ENCODE results near the gene EPB41L1. TPM values are rescaled to one million over a fixed set of nuclear protein-coding genes. Genes with fewer than 3 reads are reported as not detected.

Gene EPB41L1
- total RNA-seq, 2 donors from 2014 or later, result 81.1 to 102 TPM

DNA sequence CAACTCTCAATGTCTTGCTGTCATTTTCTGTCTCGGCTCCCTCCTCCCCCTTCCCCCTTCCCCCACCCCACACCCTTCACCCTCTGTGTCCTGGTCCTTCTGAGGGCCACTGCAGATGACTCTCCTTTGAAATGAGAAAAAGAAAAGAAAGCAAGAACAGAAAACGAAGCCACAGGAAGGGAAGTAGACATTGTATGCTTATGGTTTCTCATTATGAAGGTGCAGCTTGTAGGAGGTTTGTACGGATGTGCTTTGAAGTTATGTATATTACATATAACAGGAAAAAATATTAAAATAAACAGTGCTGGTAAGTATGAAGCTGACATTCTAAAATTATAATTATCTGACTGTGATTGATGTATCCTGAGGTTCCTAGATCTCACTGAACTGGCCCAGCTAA lies 75.5 kb downstream of the EPB41L1 start:
- Histone ChIP-seq H3K36me3 (peaks cover 7% of the 10 kb centered on the region), H3K4me1 (ENCODE audit: control insufficient read depth in 1 of 2, low read depth in 2 of 2) (no peaks in the 10 kb centered on the region), H3K9me3 (no peaks in the 10 kb centered on the region), H3K27ac (no peak overlapping the region), H3K4me3 (no peak overlapping the region), H3K27me3 (replicated peaks; ENCODE audit: insufficient read depth) (no peaks in the 10 kb centered on the region)
- no peak for ATAC-seq (ENCODE audit: insufficient number of reproducible peaks, low FRiP score, low read depth)
- no peak for DNase-seq (ENCODE audit: low spot score)
- TF ChIP-seq, protein P1, sequence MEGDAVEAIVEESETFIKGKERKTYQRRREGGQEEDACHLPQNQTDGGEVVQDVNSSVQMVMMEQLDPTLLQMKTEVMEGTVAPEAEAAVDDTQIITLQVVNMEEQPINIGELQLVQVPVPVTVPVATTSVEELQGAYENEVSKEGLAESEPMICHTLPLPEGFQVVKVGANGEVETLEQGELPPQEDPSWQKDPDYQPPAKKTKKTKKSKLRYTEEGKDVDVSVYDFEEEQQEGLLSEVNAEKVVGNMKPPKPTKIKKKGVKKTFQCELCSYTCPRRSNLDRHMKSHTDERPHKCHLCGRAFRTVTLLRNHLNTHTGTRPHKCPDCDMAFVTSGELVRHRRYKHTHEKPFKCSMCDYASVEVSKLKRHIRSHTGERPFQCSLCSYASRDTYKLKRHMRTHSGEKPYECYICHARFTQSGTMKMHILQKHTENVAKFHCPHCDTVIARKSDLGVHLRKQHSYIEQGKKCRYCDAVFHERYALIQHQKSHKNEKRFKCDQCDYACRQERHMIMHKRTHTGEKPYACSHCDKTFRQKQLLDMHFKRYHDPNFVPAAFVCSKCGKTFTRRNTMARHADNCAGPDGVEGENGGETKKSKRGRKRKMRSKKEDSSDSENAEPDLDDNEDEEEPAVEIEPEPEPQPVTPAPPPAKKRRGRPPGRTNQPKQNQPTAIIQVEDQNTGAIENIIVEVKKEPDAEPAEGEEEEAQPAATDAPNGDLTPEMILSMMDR (IDR thresholded peaks at IDR 0.05), result no peak

DNA sequence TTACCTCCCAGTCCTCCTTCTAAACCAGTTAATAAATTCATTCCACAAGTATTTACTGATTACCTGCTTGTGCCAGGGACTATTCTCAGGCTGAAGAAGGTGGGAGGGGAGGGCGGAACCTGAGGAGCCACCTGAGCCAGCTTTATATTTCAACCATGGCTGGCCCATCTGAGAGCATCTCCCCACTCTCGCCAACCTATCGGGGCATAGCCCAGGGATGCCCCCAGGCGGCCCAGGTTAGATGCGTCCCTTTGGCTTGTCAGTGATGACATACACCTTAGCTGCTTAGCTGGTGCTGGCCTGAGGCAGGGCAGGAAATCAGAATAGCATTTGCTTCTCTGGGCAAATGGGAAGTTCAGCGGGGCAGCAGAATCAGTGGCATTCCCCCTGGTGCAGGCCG lies 76.8 kb downstream of the EPB41L1 start:
- Histone ChIP-seq H3K27me3 (replicated peaks; ENCODE audit: insufficient read depth) (no peaks in the 10 kb centered on the region), H3K9me3 (no peaks in the 10 kb centered on the region), H3K4me1 (ENCODE audit: control insufficient read depth in 1 of 2, low read depth in 2 of 2) (peaks cover 5% of the 10 kb centered on the region in 2 donors), H3K36me3 (peaks cover 4% of the 10 kb centered on the region), H3K27ac (no peak overlapping the region), H3K4me3 (no peak overlapping the region)
- TF ChIP-seq, protein P1 (IDR thresholded peaks at IDR 0.05), result no peak
- ATAC-seq (ENCODE audit: insufficient number of reproducible peaks, low FRiP score, low read depth) (no peak), DNase-seq (ENCODE audit: low spot score) (no peak)

DNA sequence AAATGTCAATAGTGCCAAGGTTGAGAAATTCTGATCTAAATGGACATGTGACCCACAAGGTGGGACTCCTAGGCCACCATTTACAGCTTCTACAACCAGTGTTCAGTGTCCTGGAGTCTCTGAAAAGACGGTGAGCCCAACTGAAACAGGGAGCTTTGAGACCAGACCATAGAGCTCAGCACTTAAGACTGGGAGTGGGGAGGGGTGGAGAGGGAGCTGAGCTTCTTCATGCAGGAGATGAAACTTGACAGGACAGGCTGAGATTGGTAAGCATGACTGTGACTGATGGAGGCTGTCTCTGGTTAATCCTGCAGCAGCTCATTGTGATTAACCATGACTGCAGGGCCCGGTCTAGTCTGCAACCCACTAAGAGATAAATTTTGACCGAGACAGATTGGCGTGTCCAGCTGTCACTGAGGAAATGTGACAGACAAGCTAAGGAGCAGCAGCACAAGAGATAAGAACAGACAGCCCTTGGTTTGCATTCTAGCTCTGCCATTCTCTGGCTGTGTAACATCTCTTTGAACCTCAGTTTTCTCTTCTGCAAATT lies 80.3 kb downstream of the EPB41L1 start:
- H3K36me3 ChIP-seq, result peaks cover 3% of the 10 kb centered on the region
- ATAC-seq (ENCODE audit: insufficient number of reproducible peaks, low FRiP score, low read depth) (no peak), DNase-seq (ENCODE audit: low spot score) (no peak)
- TF ChIP-seq, protein P1 (IDR thresholded peaks at IDR 0.05), result no peak
- H3K4me3 ChIP-seq, result no peak overlapping the region
- H3K27ac ChIP-seq, result no peak overlapping the region
- H3K4me1 ChIP-seq (ENCODE audit: control insufficient read depth in 1 of 2, low read depth in 2 of 2), result peaks cover 14 to 28% of the 10 kb centered on the region in 2 donors
- no peaks in the 10 kb centered on the region for H3K9me3 ChIP-seq
- H3K27me3 ChIP-seq (replicated peaks; ENCODE audit: insufficient read depth), result no peaks in the 10 kb centered on the region

- Histone ChIP-seq H3K4me3 (peak within 1 kb of the TSS; percentile 93), H3K9me3 (no peaks in the 10 kb centered on the region), H3K27me3 (replicated peaks; ENCODE audit: insufficient read depth) (no peaks in the 10 kb centered on the region), H3K4me1 (ENCODE audit: control insufficient read depth in 1 of 2, low read depth in 2 of 2) (peaks cover 14 to 28% of the 10 kb centered on the region in 2 donors), H3K36me3 (peaks cover 10% of the 10 kb centered on the region), H3K27ac (peak within 1 kb of the TSS; percentile 68 to 81)
- peak; percentile 15 for DNase-seq (ENCODE audit: low spot score)
- TF ChIP-seq, protein P1 (IDR thresholded peaks at IDR 0.05), result no peak
- no peak for ATAC-seq (ENCODE audit: insufficient number of reproducible peaks, low FRiP score, low read depth)
Measured at GRCh38 chr20:36235892-36236785, 81.6 kb downstream of the EPB41L1 start, which contains the start of gene AAR2. TSS of gene AAR2 (plus strand) at chr20:36236478. CDS start at chr20:36239869, 3,391 bp downstream.

DNA sequence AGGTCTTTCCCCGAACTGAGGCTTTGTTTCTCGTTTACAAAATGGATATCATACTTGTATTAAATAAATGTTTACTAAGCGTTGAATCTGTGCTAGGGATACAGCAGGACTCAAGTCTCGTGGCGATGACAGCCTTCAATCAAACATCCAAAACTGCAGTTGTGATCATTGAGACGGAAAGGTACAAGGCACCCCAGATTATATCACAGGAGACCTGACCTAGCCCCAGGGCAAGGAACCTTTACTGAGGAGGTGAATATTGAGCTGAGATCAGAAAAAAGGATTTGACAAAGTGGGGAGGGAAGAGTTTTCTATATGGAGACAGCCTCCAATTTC lies 82.2 kb downstream of the EPB41L1 start:
- ATAC-seq (ENCODE audit: insufficient number of reproducible peaks, low FRiP score, low read depth) (no peak), DNase-seq (ENCODE audit: low spot score) (no peak)
- no peaks in the 10 kb centered on the region for H3K9me3 ChIP-seq
- peaks cover 14 to 28% of the 10 kb centered on the region in 2 donors for H3K4me1 ChIP-seq (ENCODE audit: control insufficient read depth in 1 of 2, low read depth in 2 of 2)
- H3K36me3 ChIP-seq, result peaks cover 13% of the 10 kb centered on the region
- peak overlapping the region; percentile 68 to 81 for H3K27ac ChIP-seq
- H3K4me3 ChIP-seq, result peak overlapping the region; percentile 93
- TF ChIP-seq, protein P1 (IDR thresholded peaks at IDR 0.05), result no peak
- H3K27me3 ChIP-seq (replicated peaks; ENCODE audit: insufficient read depth), result no peaks in the 10 kb centered on the region

Data from thoracic aorta (tissue), 2 donors.